ENCODE data around the gene PRICKLE4.
A peak's percentile ranks its signal among the peaks of the same experiment; 100 is the strongest.

Gene PRICKLE4

GRCh38 chr6:41732591-41733359 lies 47.8 kb upstream of the PRICKLE4 start (continued):
- no peak for TF ChIP-seq SETDB1 (IDR thresholded peaks at IDR 0.05; ENCODE audit: insufficient read length, low read length)

- no peak for TF ChIP-seq FEZF1 (tag by site-specific recombination; IDR thresholded peaks at IDR 0.05)
- TF ChIP-seq PRDM10 (tag by site-specific recombination; IDR thresholded peaks at IDR 0.05) = peak; percentile 40
- TF ChIP-seq KLF17 (tag by site-specific recombination; IDR thresholded peaks at IDR 0.05) = 0 out of 2 replicates have a peak, but pooled peaks have one; percentile 24
- Histone ChIP-seq H3K36me3 (ENCODE audit: control insufficient read depth in 2 of 2, insufficient read depth in 1 of 2, low read length in 2 of 2) (no peaks in the 10 kb centered on the region), H3K27ac (ENCODE audit: extremely low read depth, low read depth, low read length) (no peak overlapping the region; the same call in 1 of the 2 replicates), H3K4me3 (ENCODE audit: low read depth, low read length) (no peak overlapping the region), H3K4me1 (ENCODE audit: control insufficient read depth, insufficient read depth, low read length) (0 out of 2 replicates have a peak, but pooled peaks cover 3% of the 10 kb centered on the region), H3K9me3 (ENCODE audit: control insufficient read depth, insufficient read depth, low read depth, low read length) (no peaks in the 10 kb centered on the region)
- ChIA-PET CTCF (interaction anchor here (0.6 to 6.7 kb wide), 21 partner anchors 11 to 929 kb away, joined by 3 to 51 read pairs (median 3); partner anchors contain the start of genes FRS3 and TOMM6), POLR2A (interaction anchor here (0.6 to 2.1 kb wide), 9 partner anchors 12 to 284 kb away, joined by 3 to 11 read pairs (median 3); partner anchors contain the start of genes CCND3 and FRS3)
Observed at GRCh38 chr6:41733360-41733706, 47.2 kb upstream of the PRICKLE4 start.

- Histone ChIP-seq H3K9me3 (ENCODE audit: control insufficient read depth, insufficient read depth, low read depth, low read length) (no peaks in the 10 kb centered on the region), H3K36me3 (ENCODE audit: control insufficient read depth in 2 of 2, insufficient read depth in 1 of 2, low read length in 2 of 2) (no peaks in the 10 kb centered on the region), H3K27ac (ENCODE audit: extremely low read depth, low read depth, low read length) (peak overlapping the region; percentile 7; the same call in 1 of the 2 replicates), H3K4me3 (ENCODE audit: low read depth, low read length) (peak overlapping the region; percentile 58), H3K4me1 (ENCODE audit: control insufficient read depth, insufficient read depth, low read length) (0 out of 2 replicates have a peak, but pooled peaks cover 3% of the 10 kb centered on the region)
- ChIA-PET CTCF (interaction anchor here (0.5 to 6.7 kb wide), 27 partner anchors 9 to 928 kb away, joined by 3 to 51 read pairs (median 3); partner anchors contain the start of genes FRS3 and TOMM6), POLR2A (interaction anchor here (0.6 to 2.1 kb wide), 18 partner anchors 10 to 739 kb away, joined by 3 to 11 read pairs (median 4); partner anchors contain the start of genes CCND3, FRS3 and TOMM6)
- TF ChIP-seq ZNF311 (tag by site-specific recombination; IDR thresholded peaks at IDR 0.05; ENCODE audit: borderline replicate concordance) (no peak), KLF16 (tag by site-specific recombination; IDR thresholded peaks at IDR 0.05) (0 out of 2 replicates have a peak, but pooled peaks have one; percentile 62), ZNF354C (tag by site-specific recombination; IDR thresholded peaks at IDR 0.05; ENCODE audit: borderline replicate concordance, low read depth) (no peak), HOXC10 (CRISPR knock-in tag; IDR thresholded peaks at IDR 0.05) (0 out of 2 replicates have a peak, but pooled peaks have one; percentile 38), ZNF335 (tag by site-specific recombination; conservative IDR thresholded peaks at IDR 0.05) (peak; percentile 99), ZSCAN16 (tag by site-specific recombination; IDR thresholded peaks at IDR 0.05) (no peak), ZNF544 (tag by site-specific recombination; IDR thresholded peaks at IDR 0.05) (no peak), SP7 (tag by site-specific recombination; IDR thresholded peaks at IDR 0.05) (0 out of 2 replicates have a peak, but pooled peaks have one; percentile 27), ZIC2 (tag by site-specific recombination; IDR thresholded peaks at IDR 0.05) (0 out of 2 replicates have a peak, but pooled peaks have one; percentile 38), ZFHX2 (tag by site-specific recombination; conservative IDR thresholded peaks at IDR 0.05) (no peak), KLF1 (tag by site-specific recombination; IDR thresholded peaks at IDR 0.05) (peak; percentile 21; the same call in 1 of the 2 replicates), ZNF221 (tag by site-specific recombination; IDR thresholded peaks at IDR 0.05; ENCODE audit: borderline replicate concordance) (no peak), ZNF530 (tag by site-specific recombination; IDR thresholded peaks at IDR 0.05; ENCODE audit: low read depth) (no peak), ZNF362 (tag by site-specific recombination; IDR thresholded peaks at IDR 0.05) (no peak), ZFP37 (tag by site-specific recombination; IDR thresholded peaks at IDR 0.05) (no peak), ZNF280D (tag by site-specific recombination; IDR thresholded peaks at IDR 0.05) (no peak)
Observed at GRCh38 chr6:41733707-41734665, 46.6 kb upstream of the PRICKLE4 start.
